ENCODE results near the gene ATP9A.

Gene ATP9A

DNA sequence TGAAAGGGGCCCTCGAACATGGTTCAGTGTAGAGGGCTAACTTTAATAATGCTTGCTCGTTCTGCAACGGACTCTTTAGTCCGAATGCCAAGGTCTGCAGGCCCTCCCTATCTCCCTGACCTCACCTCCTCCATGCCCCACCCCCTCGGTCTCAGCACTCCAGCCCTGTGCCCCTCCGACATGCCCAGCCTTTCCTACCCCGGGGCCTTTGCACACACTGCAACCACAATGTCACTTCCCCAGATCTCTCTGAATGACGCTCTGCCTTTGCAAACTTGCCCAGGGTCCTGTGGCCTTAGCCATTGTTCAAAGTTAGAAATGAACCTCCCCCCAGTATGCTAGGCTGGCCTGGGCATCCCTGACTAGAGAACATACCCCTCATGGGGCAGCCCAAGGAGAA is 175.6 kb downstream of the ATP9A start:
- Mint-ChIP-seq H3K36me3 (no peaks in the 10 kb centered on the region), H3K27me3 (peaks cover 16 to 19% of the 10 kb centered on the region in 2 donors), H3K9me3 (peaks cover 0 to 1% of the 10 kb centered on the region in 2 donors), H3K27ac (no peak overlapping the region), H3K4me1 (peaks cover 9 to 19% of the 10 kb centered on the region in 2 donors), H3K4me3 (no peak overlapping the region)
- DNase-seq (no peak), ATAC-seq (replicated peaks) (no peak)

DNA sequence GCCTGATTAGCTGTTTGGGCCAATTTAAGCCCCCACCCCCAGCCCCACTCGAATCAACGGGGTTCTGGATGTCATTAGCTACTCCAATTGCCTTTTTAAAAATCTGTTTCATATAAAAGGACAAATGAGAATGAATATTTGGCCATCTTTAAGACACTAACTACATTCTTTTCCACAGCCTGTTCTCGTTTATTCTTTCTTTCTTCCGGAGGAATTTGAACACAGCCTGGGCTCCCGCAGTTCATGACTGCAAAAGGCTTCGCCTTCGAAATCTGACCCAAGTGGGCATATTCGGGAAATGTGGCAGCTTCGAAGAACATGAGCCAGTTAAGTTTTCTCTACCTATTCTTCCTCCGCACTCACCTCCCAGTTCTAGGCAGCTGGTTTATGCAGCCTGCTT is 176.3 kb downstream of the ATP9A start:
- ATAC-seq (replicated peaks): no peak
- Mint-ChIP-seq H3K27me3 (peaks cover 12 to 18% of the 10 kb centered on the region in 2 donors), H3K4me1 (peaks cover 8 to 22% of the 10 kb centered on the region in 2 donors), H3K9me3 (peaks cover 0 to 1% of the 10 kb centered on the region in 2 donors), H3K36me3 (no peaks in the 10 kb centered on the region), H3K27ac (no peak overlapping the region), H3K4me3 (no peak overlapping the region)
- DNase-seq: no peak

DNA sequence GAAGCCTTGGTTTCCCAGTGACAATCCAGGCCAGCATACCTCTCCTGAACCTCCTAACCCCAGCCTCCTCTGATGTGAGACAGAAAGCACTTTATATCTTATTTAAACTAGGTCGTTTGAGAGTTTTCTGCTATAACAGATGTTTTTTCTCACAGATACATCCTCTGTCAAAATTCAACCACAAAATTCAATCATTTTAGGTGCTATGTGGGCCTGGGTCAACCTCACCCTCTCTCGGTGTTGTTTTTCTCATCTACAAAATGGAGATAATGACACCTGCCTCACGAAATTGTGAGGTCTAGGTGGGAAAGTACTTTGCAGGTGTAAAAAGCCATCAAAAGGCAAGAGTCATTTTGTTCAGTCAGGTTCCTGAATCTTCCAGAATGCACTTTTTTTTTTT is 179.4 kb downstream of the ATP9A start:
- no peak for ATAC-seq (replicated peaks)
- H3K36me3 Mint-ChIP-seq: no peaks in the 10 kb centered on the region
- H3K9me3 Mint-ChIP-seq: peaks cover 0 to 1% of the 10 kb centered on the region in 2 donors
- H3K4me1 Mint-ChIP-seq: peaks cover 2 to 11% of the 10 kb centered on the region in 2 donors
- no peak for DNase-seq
- no peak overlapping the region for H3K4me3 Mint-ChIP-seq
- H3K27me3 Mint-ChIP-seq: peaks cover 11 to 14% of the 10 kb centered on the region in 2 donors
- H3K27ac Mint-ChIP-seq: no peak overlapping the region

DNA sequence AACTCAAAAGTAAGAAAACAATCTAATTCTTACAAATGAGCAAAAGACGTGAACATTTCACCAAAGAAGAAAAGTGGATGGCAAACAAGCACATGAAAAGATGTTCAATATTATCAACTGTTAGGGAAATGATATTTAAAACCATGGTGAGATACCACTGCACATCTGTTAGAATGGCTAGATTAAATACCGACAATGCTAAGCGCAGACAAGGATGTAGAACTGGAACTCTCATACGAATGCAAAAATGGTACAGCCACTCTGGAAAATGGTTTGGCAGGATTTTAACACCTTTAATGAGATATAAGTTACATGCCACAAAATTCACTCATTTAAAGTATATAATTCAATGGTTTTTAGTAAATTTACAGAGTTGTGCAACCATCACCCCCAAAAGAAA is 181.0 kb downstream of the ATP9A start:
- no peaks in the 10 kb centered on the region for H3K36me3 Mint-ChIP-seq
- no peak for ATAC-seq (replicated peaks)
- H3K27ac Mint-ChIP-seq: no peak overlapping the region
- H3K4me1 Mint-ChIP-seq: peaks cover 2 to 11% of the 10 kb centered on the region in 2 donors
- no peak overlapping the region for H3K4me3 Mint-ChIP-seq
- H3K9me3 Mint-ChIP-seq: no peaks in the 10 kb centered on the region
- no peak for DNase-seq
- peaks cover 7 to 9% of the 10 kb centered on the region in 2 donors for H3K27me3 Mint-ChIP-seq

DNA sequence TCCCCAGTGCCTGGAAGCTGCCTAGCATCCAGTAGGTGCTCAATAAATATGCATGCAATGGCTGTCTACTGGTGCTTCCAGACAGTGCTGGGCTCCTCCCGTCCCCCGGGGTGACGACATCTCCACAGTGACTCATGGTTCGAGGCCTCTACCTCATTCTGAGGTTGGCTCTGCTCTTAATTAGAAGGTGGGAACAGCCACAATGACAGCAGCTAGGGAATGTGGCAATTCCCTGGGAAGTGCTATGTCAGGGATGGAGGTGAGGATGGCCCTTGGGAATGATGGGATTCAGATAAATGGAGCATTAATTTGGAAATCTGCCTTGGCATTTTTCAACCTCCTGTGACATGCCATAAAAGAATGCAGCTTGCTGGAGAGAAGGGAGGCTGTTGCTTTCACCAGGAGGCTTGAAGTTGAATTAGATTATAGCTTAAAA is 182.2 kb downstream of the ATP9A start:
- peaks cover 13 to 14% of the 10 kb centered on the region in 2 donors for H3K27me3 Mint-ChIP-seq
- no peak for ATAC-seq (replicated peaks)

DNA sequence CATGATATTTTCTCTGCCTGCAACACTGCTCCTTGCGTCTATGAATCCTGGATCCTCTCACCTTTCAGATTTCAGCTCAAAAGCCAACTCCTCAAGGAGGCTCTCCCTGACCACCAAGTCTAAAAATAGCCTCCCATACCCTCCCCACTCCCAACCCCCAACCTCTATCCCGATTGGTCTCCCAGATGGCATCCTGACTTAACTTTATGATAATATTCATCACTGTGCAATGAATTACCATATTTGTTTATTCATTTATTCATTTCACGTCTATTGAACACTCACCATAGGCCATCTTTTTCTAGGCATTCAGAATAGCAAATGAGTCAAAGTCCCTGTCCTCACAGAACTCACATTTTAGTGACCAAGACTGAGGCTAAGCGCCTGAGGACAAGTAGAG is 183.0 kb downstream of the ATP9A start:
- DNase-seq (no peak), ATAC-seq (replicated peaks) (no peak)
- Mint-ChIP-seq H3K9me3 (no peaks in the 10 kb centered on the region), H3K36me3 (no peaks in the 10 kb centered on the region), H3K27me3 (peaks cover 13 to 14% of the 10 kb centered on the region in 2 donors), H3K27ac (no peak overlapping the region), H3K4me3 (no peak overlapping the region), H3K4me1 (peaks cover 2 to 16% of the 10 kb centered on the region in 2 donors)

More for the DNA sequence above, 182.2 kb downstream of the ATP9A start:
- no peak for DNase-seq
- Mint-ChIP-seq H3K4me3 (no peak overlapping the region), H3K9me3 (no peaks in the 10 kb centered on the region), H3K27ac (no peak overlapping the region), H3K36me3 (no peaks in the 10 kb centered on the region), H3K4me1 (peaks cover 2 to 16% of the 10 kb centered on the region in 2 donors)

DNA sequence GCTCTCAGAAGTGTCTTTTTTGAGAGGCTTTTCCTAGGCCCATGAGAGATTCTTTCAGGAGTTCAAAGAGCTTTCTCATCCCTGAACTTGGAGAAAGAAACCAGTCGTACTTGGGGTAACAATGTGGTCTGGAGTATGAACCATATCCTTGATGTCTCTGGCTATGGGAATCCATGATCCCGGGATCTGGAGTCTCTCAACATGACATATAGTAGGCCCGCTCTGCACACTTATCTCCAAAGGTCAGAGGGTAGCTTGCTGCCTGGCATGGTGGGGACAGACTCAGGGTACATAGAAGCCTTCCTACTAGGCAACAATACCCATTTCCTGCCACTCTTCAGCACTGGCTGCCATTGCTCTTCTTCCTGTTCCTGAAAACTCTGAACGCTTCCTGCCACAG is 183.5 kb downstream of the ATP9A start:
- Mint-ChIP-seq H3K36me3 (no peaks in the 10 kb centered on the region), H3K4me1 (peaks cover 2 to 16% of the 10 kb centered on the region in 2 donors), H3K27me3 (peaks cover 17% of the 10 kb centered on the region in 2 donors), H3K4me3 (no peak overlapping the region), H3K27ac (no peak overlapping the region), H3K9me3 (no peaks in the 10 kb centered on the region)
- no peak for ATAC-seq (replicated peaks)
- DNase-seq: no peak

DNA sequence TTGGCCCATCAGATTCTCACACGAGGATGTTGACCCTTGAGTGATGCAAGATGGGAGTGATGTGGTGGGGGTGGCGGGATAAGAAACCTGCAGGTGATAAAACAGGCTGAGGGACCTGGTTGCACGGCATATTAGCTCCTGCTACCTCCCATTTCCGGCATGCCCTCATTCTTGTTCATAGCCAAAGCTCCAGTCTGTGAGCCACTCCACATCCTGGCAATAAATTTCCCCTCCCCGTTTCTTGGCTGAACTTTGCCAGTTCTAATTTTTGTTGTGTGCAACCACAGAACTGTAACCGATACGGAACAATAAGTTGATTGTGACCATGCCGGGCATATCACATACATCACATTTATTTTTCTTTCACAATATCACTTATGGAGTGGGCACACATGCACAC is 184.1 kb downstream of the ATP9A start:
- H3K4me1 Mint-ChIP-seq: peaks cover 2 to 16% of the 10 kb centered on the region in 2 donors
- H3K27me3 Mint-ChIP-seq: peaks cover 19 to 21% of the 10 kb centered on the region in 2 donors
- no peaks in the 10 kb centered on the region for H3K36me3 Mint-ChIP-seq
- no peak overlapping the region for H3K27ac Mint-ChIP-seq
- H3K9me3 Mint-ChIP-seq: no peaks in the 10 kb centered on the region
- no peak overlapping the region for H3K4me3 Mint-ChIP-seq
- ATAC-seq (replicated peaks) (no peak), DNase-seq (no peak)

DNA sequence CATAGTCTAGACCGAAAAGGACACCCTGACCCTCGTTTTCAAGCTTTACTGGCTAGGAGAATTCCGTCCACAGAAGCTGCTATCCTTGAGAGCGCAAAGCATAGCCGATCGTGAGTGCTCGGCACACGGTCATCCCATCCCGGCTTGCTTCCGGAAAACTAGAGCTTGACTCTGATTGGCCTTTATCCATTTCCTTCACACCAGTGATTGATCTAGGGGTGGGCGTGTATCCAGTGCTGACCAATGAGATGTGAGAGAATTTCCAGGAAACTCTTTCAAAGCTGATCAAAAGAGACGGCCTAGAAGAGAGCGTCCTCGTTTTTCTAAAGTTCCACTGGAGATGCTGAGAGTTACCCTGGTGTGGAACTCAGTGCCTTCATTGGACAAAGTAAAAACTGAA is 184.7 kb downstream of the ATP9A start:
- H3K27ac Mint-ChIP-seq: no peak overlapping the region
- H3K4me3 Mint-ChIP-seq: no peak overlapping the region
- no peaks in the 10 kb centered on the region for H3K36me3 Mint-ChIP-seq
- H3K27me3 Mint-ChIP-seq: peaks cover 19 to 25% of the 10 kb centered on the region in 2 donors
- ATAC-seq (replicated peaks) (no peak), DNase-seq (no peak)
- no peaks in the 10 kb centered on the region for H3K9me3 Mint-ChIP-seq
- peaks cover 2 to 16% of the 10 kb centered on the region in 2 donors for H3K4me1 Mint-ChIP-seq

DNA sequence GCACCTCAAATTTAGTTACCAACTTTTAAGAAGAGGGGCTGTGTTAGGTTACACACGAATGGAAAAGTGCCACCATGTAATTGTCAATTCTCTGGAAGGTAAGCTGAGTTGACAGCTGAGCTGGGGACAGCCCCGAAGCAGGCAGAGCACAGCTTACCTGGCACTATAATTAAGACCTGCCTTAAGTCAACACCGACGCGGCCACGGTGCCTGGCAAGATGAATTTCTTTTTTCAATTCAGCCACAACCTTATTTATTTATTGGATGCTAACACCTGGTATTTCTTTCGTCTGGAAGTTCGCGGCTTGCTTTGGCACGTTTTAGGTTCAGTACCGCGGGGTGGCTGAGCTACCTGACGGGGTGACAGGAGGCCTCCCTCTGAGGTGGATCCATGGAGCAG is 185.1 kb downstream of the ATP9A start:
- DNase-seq (no peak), ATAC-seq (replicated peaks) (no peak)
- Mint-ChIP-seq H3K4me3 (no peak overlapping the region), H3K9me3 (peaks cover 0 to 1% of the 10 kb centered on the region in 2 donors), H3K36me3 (no peaks in the 10 kb centered on the region), H3K27ac (no peak overlapping the region), H3K4me1 (peaks cover 2 to 16% of the 10 kb centered on the region in 2 donors), H3K27me3 (peaks cover 21 to 25% of the 10 kb centered on the region in 2 donors)

DNA sequence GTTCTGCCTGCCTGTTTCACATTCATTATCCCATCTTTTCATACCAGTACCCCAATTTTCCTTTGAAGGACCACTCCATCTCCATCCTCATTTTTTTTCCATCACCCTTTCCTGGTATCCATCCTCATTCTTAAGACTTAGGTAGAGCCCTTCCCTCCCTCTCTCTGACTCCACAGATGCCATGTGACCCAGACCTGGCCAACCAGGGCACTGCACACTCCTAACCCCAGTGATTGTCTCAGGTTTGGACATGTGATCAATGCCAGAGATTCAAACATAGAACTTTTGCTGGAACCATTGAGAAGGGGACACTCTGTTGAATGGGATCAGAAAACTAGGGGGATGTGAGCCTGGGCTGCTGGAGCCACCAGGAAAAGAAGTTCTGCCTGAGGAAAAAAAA is 186.6 kb downstream of the ATP9A start:
- no peak overlapping the region for H3K4me3 Mint-ChIP-seq
- peaks cover 0 to 11% of the 10 kb centered on the region in 2 donors for H3K4me1 Mint-ChIP-seq
- H3K27me3 Mint-ChIP-seq: peaks cover 22 to 26% of the 10 kb centered on the region in 2 donors
- ATAC-seq (replicated peaks) (no peak), DNase-seq (no peak)
- H3K36me3 Mint-ChIP-seq: no peaks in the 10 kb centered on the region
- peaks cover 0 to 2% of the 10 kb centered on the region in 2 donors for H3K9me3 Mint-ChIP-seq
- H3K27ac Mint-ChIP-seq: no peak overlapping the region

DNA sequence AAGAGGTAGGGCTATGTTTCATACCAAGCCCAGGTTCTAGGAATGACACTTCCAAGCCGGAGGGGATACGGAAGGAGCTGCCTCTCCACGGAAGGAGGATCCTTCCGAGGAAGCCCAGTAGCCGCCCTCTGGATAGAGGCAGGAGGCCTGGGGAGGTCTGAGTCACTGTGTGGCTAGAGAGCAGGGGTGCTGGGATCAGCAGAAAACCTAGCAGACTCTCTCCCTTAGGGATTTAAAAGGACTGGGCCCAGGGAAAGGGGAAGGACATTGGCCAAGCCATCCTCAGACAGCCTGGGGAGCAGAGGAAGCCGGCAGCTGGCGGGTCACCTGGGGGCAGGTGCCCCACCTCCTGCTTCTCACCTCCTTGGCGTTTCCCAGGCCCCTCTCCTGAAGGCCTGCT is 189.1 kb downstream of the ATP9A start:
- no peak overlapping the region for H3K27ac Mint-ChIP-seq

DNA sequence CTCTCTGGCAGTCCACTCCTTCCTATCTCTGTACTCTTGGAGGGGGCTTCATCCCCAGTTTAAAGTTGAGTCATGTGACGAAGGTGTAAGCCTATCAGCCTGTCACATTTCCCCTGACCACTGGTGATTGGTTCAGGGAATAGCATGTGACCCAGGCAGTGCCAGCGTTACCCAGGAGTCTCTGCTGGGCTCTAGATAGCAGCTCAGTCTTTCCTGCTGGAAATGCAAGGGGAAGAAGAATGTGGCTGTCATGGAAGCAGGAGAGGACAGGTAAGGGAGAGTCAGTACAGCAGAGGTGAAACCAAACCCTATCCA is 190.1 kb downstream of the ATP9A start:
- no peak overlapping the region for H3K27ac Mint-ChIP-seq
- no peak for DNase-seq
- peaks cover 15 to 21% of the 10 kb centered on the region in 2 donors for H3K27me3 Mint-ChIP-seq
- H3K4me1 Mint-ChIP-seq: peaks cover 0 to 5% of the 10 kb centered on the region in 2 donors
- no peak for ATAC-seq (replicated peaks)
- H3K9me3 Mint-ChIP-seq: peaks cover 0 to 2% of the 10 kb centered on the region in 2 donors
- no peak overlapping the region for H3K4me3 Mint-ChIP-seq
- no peaks in the 10 kb centered on the region for H3K36me3 Mint-ChIP-seq

More for the DNA sequence above, 189.1 kb downstream of the ATP9A start:
- Mint-ChIP-seq H3K9me3 (peaks cover 0 to 2% of the 10 kb centered on the region in 2 donors), H3K4me1 (peaks cover 0 to 5% of the 10 kb centered on the region in 2 donors), H3K27me3 (peaks cover 15 to 21% of the 10 kb centered on the region in 2 donors), H3K4me3 (no peak overlapping the region), H3K36me3 (no peaks in the 10 kb centered on the region)
- DNase-seq (no peak), ATAC-seq (replicated peaks) (no peak)

DNA sequence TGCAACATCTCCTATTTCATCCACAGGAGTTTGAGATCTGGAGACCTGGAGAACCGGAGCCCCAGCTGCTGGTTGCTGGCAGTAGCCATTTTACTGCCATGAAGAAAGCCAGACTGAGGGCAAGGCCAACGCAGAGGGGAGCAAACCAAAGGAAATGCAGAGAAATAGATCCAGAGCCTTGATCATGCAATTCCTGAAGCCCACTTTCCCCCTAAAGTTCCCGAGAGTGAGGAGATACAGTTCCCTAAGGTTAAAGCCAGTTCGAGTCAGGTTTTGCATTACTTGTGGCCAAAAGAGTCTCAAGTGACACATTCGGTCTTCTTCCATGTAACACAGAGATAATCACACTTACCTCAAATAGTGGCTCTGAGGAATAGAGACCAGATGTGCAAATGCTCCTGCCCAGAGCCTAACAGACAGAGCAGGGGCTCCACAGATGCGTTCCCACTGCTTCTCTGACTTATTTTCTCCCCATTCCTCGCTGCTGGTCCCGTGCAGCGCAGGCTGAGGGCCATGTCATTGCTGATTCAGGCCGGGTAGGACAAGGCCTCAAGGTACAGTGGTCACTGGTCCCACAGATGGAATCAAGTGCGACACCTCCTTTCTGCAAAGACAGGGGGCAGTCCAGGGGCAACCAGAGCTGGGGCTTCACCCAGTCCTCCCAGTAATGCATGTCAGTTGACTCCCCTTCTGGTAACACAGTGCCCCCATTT is 190.6 kb downstream of the ATP9A start:
- H3K27me3 Mint-ChIP-seq: peaks cover 15 to 21% of the 10 kb centered on the region in 2 donors
- no peak overlapping the region for H3K27ac Mint-ChIP-seq
- DNase-seq (no peak), ATAC-seq (replicated peaks) (no peak)
- no peaks in the 10 kb centered on the region for H3K36me3 Mint-ChIP-seq
- peaks cover 0 to 2% of the 10 kb centered on the region in 2 donors for H3K9me3 Mint-ChIP-seq
- H3K4me1 Mint-ChIP-seq: peaks cover 0 to 5% of the 10 kb centered on the region in 2 donors
- H3K4me3 Mint-ChIP-seq: no peak overlapping the region

DNA sequence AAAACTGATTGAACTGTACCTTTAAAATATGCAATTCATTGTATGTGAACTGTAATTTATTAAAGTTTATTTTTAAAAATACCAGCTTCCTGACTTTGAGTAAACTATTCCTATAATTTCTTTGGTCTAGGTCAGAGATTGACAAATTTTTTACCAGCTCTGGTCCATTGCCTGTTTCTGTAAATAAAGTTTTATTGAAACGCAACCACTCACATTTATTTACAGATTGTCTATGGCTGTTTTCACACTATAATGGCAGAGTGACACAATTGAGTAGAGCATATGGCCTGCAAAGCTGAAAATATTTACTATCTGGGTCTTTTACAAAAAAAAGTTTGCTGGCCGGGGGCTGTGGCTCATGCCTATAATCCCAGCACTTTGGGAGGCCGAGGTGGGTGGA is 192.7 kb downstream of the ATP9A start:
- no peak overlapping the region for H3K27ac Mint-ChIP-seq
- H3K27me3 Mint-ChIP-seq: peaks cover 13 to 28% of the 10 kb centered on the region in 2 donors
- H3K4me3 Mint-ChIP-seq: no peak overlapping the region
- no peaks in the 10 kb centered on the region for H3K4me1 Mint-ChIP-seq
- peaks cover 0 to 2% of the 10 kb centered on the region in 2 donors for H3K9me3 Mint-ChIP-seq
- H3K36me3 Mint-ChIP-seq: no peaks in the 10 kb centered on the region
- DNase-seq: no peak
- no peak for ATAC-seq (replicated peaks)

All from stimulated activated naive B cell treated with anti-CD40 and anti-IgM and Interleukin-4, amounts not matched to agents 10 μg/mL and 1 μg/mL and 100 μg/mL, for 72 hours (primary cell).